Measurements from ENCODE around the gene CCNL2. TPM values are rescaled to one million over a fixed set of nuclear protein-coding genes. Genes with fewer than 3 reads are reported as not detected.
A peak's percentile ranks its signal among the peaks of the same experiment; 100 is the strongest.

CCNL2 gene
- total RNA-seq, 2 experiments from 2014 or later, result 86.3 to 92.4 TPM

DNA sequence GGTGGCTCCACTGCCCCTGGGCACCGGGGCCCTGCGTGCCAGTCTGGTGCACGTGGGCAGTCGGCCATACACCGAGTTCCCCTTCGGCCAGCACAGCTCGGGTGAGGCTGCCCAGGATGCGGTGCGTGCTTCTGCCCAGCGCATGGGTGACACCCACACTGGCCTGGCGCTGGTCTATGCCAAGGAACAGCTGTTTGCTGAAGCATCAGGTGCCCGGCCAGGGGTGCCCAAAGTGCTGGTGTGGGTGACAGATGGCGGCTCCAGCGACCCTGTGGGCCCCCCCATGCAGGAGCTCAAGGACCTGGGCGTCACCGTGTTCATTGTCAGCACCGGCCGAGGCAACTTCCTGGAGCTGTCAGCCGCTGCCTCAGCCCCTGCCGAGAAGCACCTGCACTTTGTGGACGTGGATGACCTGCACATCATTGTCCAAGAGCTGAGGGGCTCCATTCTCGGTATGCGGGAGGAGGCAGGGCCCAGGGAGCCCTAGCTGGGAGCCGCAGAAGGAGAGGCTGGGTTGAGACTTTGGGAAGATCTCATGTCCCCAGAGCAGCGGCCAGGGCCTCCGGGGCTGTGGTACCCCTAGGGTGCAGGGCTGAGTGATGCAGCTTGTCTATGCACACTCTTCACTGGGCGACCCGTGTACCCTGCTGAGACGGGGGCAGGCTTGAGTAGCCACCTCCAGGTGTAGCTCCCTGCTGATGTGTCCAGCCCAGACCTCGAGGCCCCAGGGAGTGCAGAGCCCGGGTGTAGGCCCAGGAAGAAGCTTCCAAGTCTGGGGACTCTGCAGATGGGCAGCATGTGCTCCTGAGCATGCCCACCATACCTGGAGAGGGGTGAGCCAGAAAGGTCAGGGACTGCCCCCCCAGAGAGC is 38.1 kb upstream of the CCNL2 start:
- TF ChIP-seq CTCF (IDR thresholded peaks at IDR 0.05), result no peak
- Mint-ChIP-seq H3K4me3 (no peak overlapping the region), H3K9me3 (no peaks in the 10 kb centered on the region), H3K36me3 (ENCODE audit: low read depth) (no peaks in the 10 kb centered on the region), H3K27ac (no peak overlapping the region), H3K27me3 (peaks cover 18% of the 10 kb centered on the region), H3K4me1 (ENCODE audit: low read depth) (peaks cover 14% of the 10 kb centered on the region)
- DNase-seq (no peak), ATAC-seq (no peak)
- intact Hi-C loops (cut with micrococcal nuclease), result no loop called here
- ChIA-PET CTCF (interaction anchor here (1.0 to 1.3 kb wide), 3 partner anchors 21 to 65 kb away, joined by 3 to 4 read pairs (median 3); partner anchors contain the start of gene MRPL20), POLR2A (interaction anchor here (1.1 to 1.8 kb wide), 2 partner anchors 23 to 29 kb away, joined by 3 to 6 read pairs; no protein-coding TSS in a partner anchor)

- CTCF ChIA-PET, result interaction anchor here (1.0 to 1.3 kb wide), 3 partner anchors 21 to 64 kb away, joined by 3 to 4 read pairs (median 3); partner anchors contain the start of gene MRPL20
- TF ChIP-seq CTCF (IDR thresholded peaks at IDR 0.05), result no peak
- Mint-ChIP-seq H3K9me3 (no peaks in the 10 kb centered on the region), H3K27me3 (peaks cover 19% of the 10 kb centered on the region), H3K36me3 (ENCODE audit: low read depth) (no peaks in the 10 kb centered on the region), H3K27ac (no peak overlapping the region), H3K4me3 (peak overlapping the region; percentile 53), H3K4me1 (ENCODE audit: low read depth) (peaks cover 14% of the 10 kb centered on the region)
- intact Hi-C loops (cut with micrococcal nuclease), result no loop called here
- POLR2A ChIA-PET, result interaction anchor here (1.1 to 1.8 kb wide), 2 partner anchors 22 to 28 kb away, joined by 3 to 6 read pairs; no protein-coding TSS in a partner anchor
- ATAC-seq, result no peak
- no peak for DNase-seq
Measured at GRCh38 chr1:1436630-1437032, 37.5 kb upstream of the CCNL2 start.

DNA sequence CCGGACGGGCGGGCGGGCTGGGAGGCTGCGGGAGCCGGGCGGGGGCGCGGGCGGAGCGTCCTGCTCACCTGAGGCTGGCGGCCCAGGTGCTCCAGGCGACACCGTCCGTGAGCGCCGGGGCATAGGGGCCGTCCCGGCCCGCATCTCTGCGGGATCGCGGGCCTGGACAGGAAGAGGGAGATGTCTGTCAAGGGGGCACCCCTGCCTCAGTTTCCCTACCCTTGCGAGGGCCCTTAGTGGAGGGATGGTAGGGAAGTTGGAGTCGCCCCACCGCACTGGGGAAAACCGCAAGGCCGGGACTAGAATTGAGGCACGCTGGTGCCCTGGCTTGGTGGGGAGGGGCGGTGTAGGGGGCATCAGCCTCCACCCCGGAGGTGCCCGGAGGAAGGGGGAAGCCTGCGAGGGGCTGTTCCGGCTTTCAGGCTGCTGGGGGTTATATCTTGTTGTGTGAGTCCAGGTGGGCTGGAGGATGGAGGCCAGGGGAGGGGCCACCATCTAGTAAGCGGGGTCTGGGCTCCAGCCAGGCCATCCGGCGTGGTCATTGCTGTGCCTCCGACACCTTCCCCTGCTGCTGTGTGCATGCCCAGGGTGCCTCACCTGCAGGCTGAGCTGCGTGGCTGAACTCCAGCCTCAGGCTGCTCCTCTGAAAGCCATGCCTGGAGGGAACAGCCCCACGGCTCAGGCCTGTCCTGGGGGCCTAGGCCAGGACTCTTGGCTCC is 36.9 kb upstream of the CCNL2 start:
- DNase-seq, result no peak
- TF ChIP-seq CTCF (IDR thresholded peaks at IDR 0.05), result no peak
- intact Hi-C loops (cut with micrococcal nuclease), result no loop called here
- Mint-ChIP-seq H3K4me1 (ENCODE audit: low read depth) (peaks cover 14% of the 10 kb centered on the region), H3K27ac (no peak overlapping the region), H3K4me3 (peak overlapping the region; percentile 53), H3K36me3 (ENCODE audit: low read depth) (no peaks in the 10 kb centered on the region), H3K27me3 (peaks cover 21% of the 10 kb centered on the region), H3K9me3 (no peaks in the 10 kb centered on the region)
- ChIA-PET CTCF (interaction anchor here (1.1 to 1.3 kb wide), 2 partner anchors 20 to 29 kb away, joined by 3 read pairs; partner anchors contain the start of gene MRPL20), POLR2A (no interaction called here)
- ATAC-seq, result no peak

DNA sequence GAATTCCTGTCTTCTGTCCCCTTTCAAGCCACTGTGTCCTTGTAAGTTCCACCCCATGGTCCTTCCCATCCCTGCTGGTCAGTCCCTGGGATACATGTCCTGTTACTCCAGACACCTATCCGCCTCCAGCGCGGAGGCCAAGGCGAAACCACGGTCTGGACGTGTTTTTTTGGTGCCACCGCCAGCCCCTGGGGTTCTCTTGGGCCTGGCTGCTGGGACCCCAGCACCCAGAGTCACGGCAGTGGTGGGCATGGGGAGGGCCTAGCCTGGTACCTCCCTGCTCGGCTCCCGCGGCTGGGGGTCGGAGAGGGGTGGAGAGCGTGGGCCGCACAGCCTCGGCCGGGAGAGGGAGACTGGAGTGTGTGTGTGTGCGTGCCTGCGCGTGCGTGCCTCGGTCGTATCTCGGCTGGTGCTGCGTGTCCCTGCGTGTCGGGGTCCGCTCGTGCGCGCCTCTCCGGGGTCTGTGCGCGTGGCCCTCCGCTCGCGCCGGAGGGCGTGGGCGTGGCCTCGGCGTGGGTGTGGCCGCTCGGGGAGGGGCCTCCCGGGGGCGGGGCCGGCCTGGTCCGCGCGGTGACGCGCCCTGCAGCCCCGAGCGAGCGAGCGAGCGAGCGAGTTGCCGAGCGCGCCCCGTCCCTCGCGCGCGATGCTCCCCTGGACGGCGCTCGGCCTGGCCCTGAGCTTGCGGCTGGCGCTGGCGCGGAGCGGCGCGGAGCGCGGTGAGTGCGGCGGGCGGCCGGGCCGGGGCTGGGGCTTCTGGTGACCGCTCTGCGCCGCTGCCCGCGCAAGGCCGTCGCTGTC is 36.2 kb upstream of the CCNL2 start, which contains the start of gene VWA1:
TSS of gene VWA1 (plus strand) at position 585 of the 798 bp plus-strand sequence. CDS start at position 644, 59 bp downstream.
- DNase-seq, result peak; percentile 71
- ChIA-PET CTCF (no interaction called here), POLR2A (interaction anchor here (2.8 kb wide), 1 partner anchor 35 kb away, joined by 8 read pairs; the partner anchor contains the start of gene CCNL2)
- no peak for TF ChIP-seq CTCF (IDR thresholded peaks at IDR 0.05)
- intact Hi-C loops (cut with micrococcal nuclease), result no loop called here
- no peaks in the 10 kb centered on the region for H3K9me3 Mint-ChIP-seq
- ATAC-seq, result peak; percentile 68
- H3K27me3 Mint-ChIP-seq, result peaks cover 21% of the 10 kb centered on the region
- peak within 1 kb of the TSS; percentile 57 for H3K4me3 Mint-ChIP-seq
- H3K4me1 Mint-ChIP-seq (ENCODE audit: low read depth), result peaks cover 10% of the 10 kb centered on the region
- H3K36me3 Mint-ChIP-seq (ENCODE audit: low read depth), result no peaks in the 10 kb centered on the region
- no peak within 1 kb of the TSS for H3K27ac Mint-ChIP-seq

Data from activated CD8-positive, alpha-beta T cell treated with anti-CD3 and anti-CD28 coated beads for 36 hours (primary cell).